ENCODE data around the gene IZUMO1.

DNA sequence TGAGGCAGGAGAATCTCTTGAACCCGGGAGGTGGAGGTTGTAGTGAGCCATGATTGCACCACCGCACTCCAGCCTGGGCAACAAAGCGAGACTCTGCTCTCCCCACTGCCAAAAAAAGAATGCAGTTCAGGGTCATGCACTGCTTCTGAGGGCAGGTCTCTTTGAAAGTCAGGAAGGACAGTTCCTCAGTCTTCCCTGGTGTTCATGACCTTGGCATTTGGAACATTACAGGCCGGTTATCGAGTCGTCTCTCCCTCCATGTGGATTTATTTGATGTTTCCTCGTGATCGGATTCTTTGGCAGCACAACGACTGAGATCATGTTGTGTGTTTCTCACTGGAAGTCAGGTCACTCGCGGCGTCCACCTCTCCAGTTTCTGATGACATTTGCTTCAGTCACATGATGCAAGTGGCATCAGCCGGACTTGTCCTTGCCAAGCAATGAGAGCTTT lies 25.8 kb upstream of the IZUMO1 start:
- no peak for TF ChIP-seq CTCF (IDR thresholded peaks at IDR 0.05)
- no peak for TF ChIP-seq POLR2A (IDR thresholded peaks at IDR 0.05)

Measured in Peyer's patch (tissue), 4 donors.